HG03045 (cell line): ENCODE data around the gene TEX264.

ENCODE experiments used
- ATAC-seq: cut with Tn5 transposase; IDR thresholded peaks from one replicate; pipeline ENCODE4 v1.9.1; 2021; ENCODE audit warnings: mild to moderate bottlenecking, moderate library complexity; ENCODE audit not compliant: unreplicated experiment

Gene TEX264

GRCh38 chr3:51747840-51748239, 76.8 kb downstream of the TEX264 start:
- ATAC-seq: no peak

- ATAC-seq: no peak
Observed at GRCh38 chr3:51748327-51748726, 77.3 kb downstream of the TEX264 start.

GRCh38 chr3:51750878-51751277, 79.8 kb downstream of the TEX264 start:
- no peak for ATAC-seq

GRCh38 chr3:51751287-51751686, 80.2 kb downstream of the TEX264 start:
- no peak for ATAC-seq
